ENCODE measurements around the gene PRKCE. TPM values are rescaled to one million over a fixed set of nuclear protein-coding genes. Genes with fewer than 3 reads are reported as not detected.

Gene PRKCE
- total and polyA plus RNA-seq, 2 of the 8 experiments (the other 6 are each of a cell fraction or from before 2014, with no cell fraction given): 0.54 to 2.1 TPM

- H3K4me1 ChIP-seq (replicated peaks in 1 of 4; ENCODE audit: control insufficient read depth in 3 of 4, insufficient read depth in 4 of 4, low read length in 3 of 4): 0 out of 7 replicates have a peak, but pooled peaks cover 0 to 2% (median under 1%) of the 10 kb centered on the region in 4 experiments
- no peak overlapping the region for H4K5ac ChIP-seq (ENCODE audit: insufficient read length, low read depth, low read length)
- DNase-seq (ENCODE audit: low read depth in 1 of 2, low spot score in 2 of 2): no peak
- no peak overlapping the region for H2BK15ac ChIP-seq (ENCODE audit: low read length)
- H3K4me3 ChIP-seq (ENCODE audit: extremely low read depth in 1 of 4, insufficient read depth in 2 of 4, low read depth in 3 of 4, low read length in 4 of 4): no peak overlapping the region
- H2BK20ac ChIP-seq (ENCODE audit: low read length): no peak overlapping the region
- no peaks in the 10 kb centered on the region for H3K27me3 ChIP-seq (replicated peaks in 1 of 4; ENCODE audit: control insufficient read depth in 3 of 4, extremely low read depth in 1 of 4, insufficient read depth in 3 of 4, low read length in 3 of 4)
- H3K9ac ChIP-seq (replicated peaks in 1 of 4; ENCODE audit: extremely low read depth in 1 of 4, low read depth in 3 of 4, low read length in 3 of 4): no peak overlapping the region
- H3K23me2 ChIP-seq (ENCODE audit: low read depth, low read length): no peaks in the 10 kb centered on the region
- no peak overlapping the region for H3K4ac ChIP-seq (replicated peaks; ENCODE audit: insufficient read length, low read depth, low read length)
- H3K14ac ChIP-seq (ENCODE audit: insufficient read length): no peak overlapping the region
- H2AK5ac ChIP-seq (ENCODE audit: low read depth, low read length): no peak overlapping the region
- H3K4me2 ChIP-seq (ENCODE audit: insufficient read depth in 1 of 2, low read depth in 2 of 2, low read length in 2 of 2): no peak overlapping the region
- no peak overlapping the region for H2BK120ac ChIP-seq (replicated peaks; ENCODE audit: low read depth, low read length)
- H3K56ac ChIP-seq (replicated peaks; ENCODE audit: insufficient read length, low read depth, low read length): no peak overlapping the region
- H2BK5ac ChIP-seq (ENCODE audit: low read depth, low read length): no peak overlapping the region
- no peaks in the 10 kb centered on the region for H3K79me1 ChIP-seq (ENCODE audit: low read depth, low read length)
- WGBS, 2 experiments (ENCODE audit: extremely low coverage in 1 of 2, insufficient coverage in 1 of 2, insufficient read length in 1 of 2, insufficient replicate concordance in 2 of 2, low coverage in 1 of 2, low lambda C conversion rate in 2 of 2, missing lambda C conversion rate in 1 of 2): 88% methylated on average over 8 of the region's 8 CpGs; no CpG with 5 or more reads in 1 of the 2 experiments
- H4K20me1 ChIP-seq (replicated peaks in 1 of 2; ENCODE audit: control insufficient read depth in 1 of 2, insufficient read depth in 2 of 2, low read length in 2 of 2): no peaks in the 10 kb centered on the region
- H3K79me2 ChIP-seq (ENCODE audit: control insufficient read depth in 1 of 2, insufficient read depth in 2 of 2, low read length in 2 of 2): no peaks in the 10 kb centered on the region
- ChIA-PET CTCF (ENCODE audit: partially characterized antibody) (no interaction called here), POLR2A (ENCODE audit: partially characterized antibody) (no interaction called here)
- no peak overlapping the region for H3K27ac ChIP-seq (ENCODE audit: low read depth, low read length)
- no peaks in the 10 kb centered on the region for H3K9me3 ChIP-seq (ENCODE audit: insufficient read depth in 2 of 2, low read depth in 1 of 2, low read length in 1 of 2)
- no peak overlapping the region for H2AFZ ChIP-seq (ENCODE audit: low read length)
- H4K8ac ChIP-seq (ENCODE audit: extremely low read depth, insufficient read depth, low read length): no peak overlapping the region
- H3K23ac ChIP-seq (ENCODE audit: insufficient read length): no peak overlapping the region
- H2BK12ac ChIP-seq (ENCODE audit: low read depth, low read length): no peak overlapping the region
- H3K18ac ChIP-seq (ENCODE audit: extremely low read depth, low read length): no peak overlapping the region
- no peaks in the 10 kb centered on the region for H3K36me3 ChIP-seq (ENCODE audit: control insufficient read depth in 2 of 4, insufficient read depth in 4 of 4, low read length in 3 of 4)
- FAIRE-seq: no peak
- H4K91ac ChIP-seq (replicated peaks; ENCODE audit: insufficient read length, low read length): no peak overlapping the region
- TF ChIP-seq BRCA1 (IDR thresholded peaks at IDR 0.05; ENCODE audit: low read depth, low read length): no peak
- TF ChIP-seq RAD21 (IDR thresholded peaks at IDR 0.05 in 1 of 2, conservative IDR thresholded peaks at IDR 0.05 in 1 of 2; ENCODE audit: low read depth in 2 of 2, low read length in 2 of 2): no peak
- TF ChIP-seq SIRT6 (IDR thresholded peaks at IDR 0.05; ENCODE audit: low read length): no peak
- no peak for TF ChIP-seq SIN3A (conservative IDR thresholded peaks at IDR 0.05 in 1 of 2, IDR thresholded peaks at IDR 0.05 in 1 of 2; ENCODE audit: low read depth in 1 of 2, low read length in 2 of 2)
- no peak for TF ChIP-seq TEAD4 (IDR thresholded peaks at IDR 0.05; ENCODE audit: low read depth, low read length)
- no peak for TF ChIP-seq CREB1 (IDR thresholded peaks at IDR 0.05)
- no peak for TF ChIP-seq TCF12 (IDR thresholded peaks at IDR 0.05; ENCODE audit: low read depth, low read length)
- TF ChIP-seq ATF3 (IDR thresholded peaks at IDR 0.05; ENCODE audit: insufficient read depth, low read depth, low read length): no peak
- TF ChIP-seq KDM5A (IDR thresholded peaks at IDR 0.05; ENCODE audit: low read length): no peak
- TF ChIP-seq CBX8 (IDR thresholded peaks at IDR 0.05; ENCODE audit: borderline replicate concordance, low read depth, low read length): no peak
- no peak for TF ChIP-seq KDM1A (IDR thresholded peaks at IDR 0.05; ENCODE audit: borderline replicate concordance, low read length)
- no peak for TF ChIP-seq YY1 (IDR thresholded peaks at IDR 0.05; ENCODE audit: low read depth, low read length)
- no peak for TF ChIP-seq FOSL1 (IDR thresholded peaks at IDR 0.05; ENCODE audit: insufficient read depth, low read depth, low read length)
These were observed 483.2 kb downstream of the PRKCE start for GRCh38 chr2:46134531-46135227.
